Tibial nerve (tissue), 4 donors: ENCODE data around the gene LAT. TPM values are rescaled to one million over a fixed set of nuclear protein-coding genes. Genes with fewer than 3 reads are reported as not detected.
A peak's percentile ranks its signal among the peaks of the same experiment; 100 is the strongest.

Source experiments
- DNase-seq, 2 donors: peaks; one replicate each; pipeline ENCODE4 v3.0.0-alpha.2; 2019; ENCODE audit warnings: low spot score in 2 of 2
- H3K27ac ChIP-seq, 4 donors: fragments of 200-600 bp; sonication (generic) in 3 of 4; one replicate each; pipeline ENCODE4 v1.5.1; 2017 to 2019; ENCODE audit warnings: mild to moderate bottlenecking in 1 of 4
- H3K27me3 ChIP-seq, 2 donors: fragments of 200-600 bp; sonication (generic) in 1 of 2; one replicate each; pipeline versions ENCODE4 v1.5.1 to v1.6.0; 2017 to 2019
- H3K36me3 ChIP-seq, 3 donors: fragments of 200-600 bp; sonication (generic); one replicate each; pipeline ENCODE4 v1.5.1; 2018 to 2019
- H3K4me1 ChIP-seq, 4 donors: fragments of 200-600 bp; sonication (generic) in 3 of 4; one replicate each; pipeline ENCODE4 v1.5.1; 2017 to 2019
- H3K4me3 ChIP-seq, 4 donors: fragments of 200-600 bp; sonication (generic) in 3 of 4; one replicate each; pipeline ENCODE4 v1.5.1; 2017 to 2019; ENCODE audit warnings: mild to moderate bottlenecking in 1 of 4, moderate library complexity in 1 of 4
- H3K9me3 ChIP-seq, 4 donors: fragments of 200-600 bp; sonication (generic) in 3 of 4; one replicate each; pipeline ENCODE4 v1.5.1; 2017 to 2019
- CTCF ChIP-seq, 5 experiments: fragments of 200-600 bp in 3 of 5; fragments of 450-650 bp in 2 of 5; sonication (generic) in 3 of 5; IDR thresholded peaks; one replicate each; pipeline ENCODE4 v1.5.1; 2016 to 2019; ENCODE audit warnings: antibody characterized with exemption in 5 of 5, mild to moderate bottlenecking in 3 of 5, moderate library complexity in 2 of 5
- EP300 ChIP-seq, 2 donors: sonication (generic); formaldehyde crosslinking; IDR thresholded peaks; one replicate each; pipeline ENCODE4 v1.6.1; 2017; ENCODE audit warnings: antibody characterized with exemption in 2 of 2, mild to moderate bottlenecking in 1 of 2
- POLR2A ChIP-seq, 2 donors: fragments of 450-650 bp; IDR thresholded peaks; one replicate each; pipeline ENCODE4 v1.6.1; 2017; ENCODE audit warnings: antibody characterized with exemption in 2 of 2, mild to moderate bottlenecking in 2 of 2, moderate library complexity in 2 of 2
- WGBS, 2 donors: methylation state at CpG; one replicate each; pipeline ENCODE4 v1.1.5; 2018; 5-methylcytosine and 5-hydroxymethylcytosine counted together
- total RNA-seq, 4 donors: library from RNA; depleted of rRNA; stranded (reverse); fragments of >200 nt; gene quantifications; one replicate each; pipeline ENCODE4 v1.1.0, GENCODE V29; 2016

Gene LAT
- total RNA-seq, 4 donors from 2014 or later = 9.4 to 15.3 (median 12.4) TPM

DNA sequence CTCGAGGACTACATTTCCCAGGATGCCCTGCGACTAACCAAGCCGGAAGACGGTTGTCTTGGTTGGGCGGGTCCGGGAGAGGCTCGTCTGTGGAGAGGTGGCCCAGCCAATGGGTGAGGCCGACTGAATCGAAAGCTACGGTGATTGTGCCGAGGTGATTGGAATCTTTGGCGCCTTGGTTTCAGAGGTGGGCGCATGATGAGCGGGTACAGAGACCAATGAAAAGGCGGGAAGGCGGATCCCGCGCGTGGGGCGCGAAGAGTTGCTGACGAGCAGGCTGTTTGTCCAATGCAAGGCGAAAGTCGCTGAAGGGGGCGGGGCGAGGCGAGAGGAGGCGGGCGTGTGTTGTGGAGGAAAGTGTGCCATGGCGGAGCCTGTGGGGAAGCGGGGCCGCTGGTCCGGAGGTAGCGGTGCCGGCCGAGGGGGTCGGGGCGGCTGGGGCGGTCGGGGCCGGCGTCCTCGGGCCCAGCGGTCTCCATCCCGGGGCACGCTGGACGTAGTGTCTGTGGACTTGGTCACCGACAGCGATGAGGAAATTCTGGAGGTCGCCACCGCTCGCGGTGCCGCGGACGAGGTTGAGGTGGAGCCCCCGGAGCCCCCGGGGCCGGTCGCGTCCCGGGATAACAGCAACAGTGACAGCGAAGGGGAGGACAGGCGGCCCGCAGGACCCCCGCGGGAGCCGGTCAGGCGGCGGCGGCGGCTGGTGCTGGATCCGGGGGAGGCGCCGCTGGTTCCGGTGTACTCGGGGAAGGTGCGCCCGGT, 34.0 kb upstream of the LAT start, which contains the start of gene NFATC2IP:
Gene NFATC2IP (plus strand): TSS at position 290 of the 762 bp plus-strand sequence. CDS start 75 bp downstream, at position 365.
- peak; percentile 75 to 93 for TF ChIP-seq EP300 (IDR thresholded peaks at IDR 0.05)
- peak in 1 of 5 experiments; percentile 47 for TF ChIP-seq CTCF (IDR thresholded peaks at IDR 0.05)
- TF ChIP-seq POLR2A (IDR thresholded peaks at IDR 0.05) = peak in 1 of 2 donors; percentile 36
- Histone ChIP-seq H3K9me3 (no peaks in the 10 kb centered on the region), H3K4me3 (peak within 1 kb of the TSS; percentile 82 to 100 (median 96)), H3K27me3 (no peaks in the 10 kb centered on the region), H3K4me1 (peaks cover 0 to 33% (median 9%) of the 10 kb centered on the region in 4 donors), H3K27ac (peak within 1 kb of the TSS; percentile 78 to 94 (median 88)), H3K36me3 (peaks cover 0 to 31% (median 0%) of the 10 kb centered on the region in 3 donors)
- 1% methylated on average over 54 to 76 of the region's 79 CpGs for WGBS, 2 donors
- peak; percentile 99 for DNase-seq

DNA sequence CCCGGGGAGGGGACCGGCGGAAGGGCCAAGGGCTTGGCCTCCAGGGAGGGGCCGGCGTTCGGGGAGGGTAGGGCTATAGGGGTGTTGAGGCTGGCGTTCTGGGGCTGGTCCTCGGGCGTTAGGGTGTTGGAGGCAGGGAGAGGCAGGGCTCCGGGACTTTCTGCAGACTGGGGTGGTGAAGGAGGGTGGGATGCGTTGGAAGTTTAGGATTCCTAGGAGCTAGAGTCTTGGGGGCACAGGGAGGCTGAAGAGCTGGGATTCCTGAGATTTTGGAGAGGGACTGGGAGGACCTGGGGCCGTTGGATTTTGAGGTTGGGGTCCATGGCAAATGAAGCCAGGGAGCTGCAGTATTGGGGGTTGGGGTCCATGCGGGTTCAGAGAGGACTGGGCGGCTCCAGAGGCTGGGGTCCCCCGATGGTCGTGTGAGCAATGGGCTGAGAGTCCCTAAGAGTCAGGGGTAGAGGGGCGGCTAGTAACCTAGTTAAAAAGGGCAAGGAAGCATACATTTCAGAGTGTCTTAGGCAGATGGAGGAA, 33.4 kb upstream of the LAT start:
- H3K4me1 ChIP-seq = peaks cover 0 to 32% (median 8%) of the 10 kb centered on the region in 4 donors
- peak overlapping the region; percentile 82 to 100 (median 96) for H3K4me3 ChIP-seq
- DNase-seq = no peak
- H3K9me3 ChIP-seq = no peaks in the 10 kb centered on the region
- H3K27ac ChIP-seq = peak overlapping the region; percentile 78 to 94 (median 88)
- no peaks in the 10 kb centered on the region for H3K27me3 ChIP-seq
- 3 to 4% methylated on average over 13 to 17 of the region's 17 CpGs for WGBS, 2 donors
- no peak for TF ChIP-seq EP300 (IDR thresholded peaks at IDR 0.05)
- TF ChIP-seq POLR2A (IDR thresholded peaks at IDR 0.05) = no peak
- no peak for TF ChIP-seq CTCF (IDR thresholded peaks at IDR 0.05)
- H3K36me3 ChIP-seq = peaks cover 0 to 37% (median 0%) of the 10 kb centered on the region in 3 donors

DNA sequence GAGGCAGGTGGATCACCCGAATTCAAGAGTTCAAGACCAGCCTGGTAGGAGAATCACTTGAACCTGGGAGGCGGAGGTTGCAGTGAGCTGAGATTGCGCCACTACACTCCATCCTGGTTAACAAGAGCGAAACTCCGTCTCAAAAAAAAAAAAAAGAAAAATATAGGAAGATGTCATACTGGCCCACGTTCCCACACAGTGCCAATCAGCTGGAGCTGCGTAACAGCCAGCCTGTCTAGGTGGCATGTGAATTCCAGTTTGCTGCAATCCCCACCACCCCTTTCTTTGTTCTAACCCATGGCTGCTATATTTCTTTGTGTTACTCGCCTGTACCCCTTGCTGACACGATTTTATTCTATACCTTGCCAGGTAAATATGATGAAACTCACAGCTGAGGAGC, 26.6 kb upstream of the LAT start:
- no peak overlapping the region for H3K27ac ChIP-seq
- H3K36me3 ChIP-seq = peaks cover 3 to 92% (median 5%) of the 10 kb centered on the region in 3 donors
- H3K9me3 ChIP-seq = no peaks in the 10 kb centered on the region
- H3K27me3 ChIP-seq = no peaks in the 10 kb centered on the region
- H3K4me1 ChIP-seq = peaks cover 0 to 8% (median 0%) of the 10 kb centered on the region in 4 donors
- 93 to 96% methylated on average over 9 of the region's 9 CpGs for WGBS, 2 donors
- TF ChIP-seq POLR2A (IDR thresholded peaks at IDR 0.05) (no peak), CTCF (IDR thresholded peaks at IDR 0.05) (no peak), EP300 (IDR thresholded peaks at IDR 0.05) (no peak)
- no peak overlapping the region for H3K4me3 ChIP-seq
- DNase-seq = no peak

- no peak for DNase-seq
- peaks cover 0 to 2% (median 0%) of the 10 kb centered on the region in 4 donors for H3K4me1 ChIP-seq
- TF ChIP-seq EP300 (IDR thresholded peaks at IDR 0.05) (no peak), POLR2A (IDR thresholded peaks at IDR 0.05) (no peak), CTCF (IDR thresholded peaks at IDR 0.05) (no peak)
- H3K9me3 ChIP-seq = no peaks in the 10 kb centered on the region
- no peak overlapping the region for H3K4me3 ChIP-seq
- no peaks in the 10 kb centered on the region for H3K27me3 ChIP-seq
- peaks cover 3 to 92% (median 11%) of the 10 kb centered on the region in 3 donors for H3K36me3 ChIP-seq
- no peak overlapping the region for H3K27ac ChIP-seq
- 80 to 87% methylated on average over 6 of the region's 6 CpGs for WGBS, 2 donors
Measured at GRCh38 chr16:28958836-28959235, 26.0 kb upstream of the LAT start.

DNA sequence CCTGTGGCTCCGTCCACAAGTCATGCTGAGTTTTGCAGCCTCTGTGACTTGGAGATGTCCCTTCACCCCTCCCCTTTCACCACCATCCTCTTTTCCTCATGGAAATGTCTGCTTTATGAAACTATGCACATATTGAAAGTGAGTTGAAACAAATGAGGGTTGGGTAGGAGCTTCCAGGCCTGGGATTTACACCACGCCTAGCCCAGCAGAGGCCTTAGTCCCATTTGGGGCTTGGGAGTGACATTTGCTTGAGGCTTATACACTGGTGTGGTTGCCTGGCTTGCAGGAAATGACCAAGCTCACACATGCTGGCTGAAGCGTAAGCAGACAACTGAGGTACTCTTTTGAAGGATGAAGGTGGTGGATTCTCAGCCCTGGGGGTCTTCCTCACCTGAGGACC, 20.8 kb upstream of the LAT start:
- Histone ChIP-seq H3K9me3 (no peaks in the 10 kb centered on the region), H3K27me3 (no peaks in the 10 kb centered on the region), H3K4me3 (no peak overlapping the region), H3K27ac (no peak overlapping the region), H3K36me3 (peaks cover 3 to 71% (median 12%) of the 10 kb centered on the region in 3 donors), H3K4me1 (no peaks in the 10 kb centered on the region)
- TF ChIP-seq EP300 (IDR thresholded peaks at IDR 0.05) (no peak), POLR2A (IDR thresholded peaks at IDR 0.05) (no peak), CTCF (IDR thresholded peaks at IDR 0.05) (no peak)
- DNase-seq = no peak
- 83 to 88% methylated on average over 3 of the region's 3 CpGs for WGBS, 2 donors
